ENCODE results near the gene TMEM107. TPM values are rescaled to one million over a fixed set of nuclear protein-coding genes. Genes with fewer than 3 reads are reported as not detected.

Gene TMEM107
- total and polyA plus RNA-seq, 10 of the 15 experiments (the other 5 are each of a cell fraction or from before 2014, with no cell fraction given) = 7.9 to 38.7 (median 22.9) TPM

- H4K20me1 ChIP-seq (ENCODE audit: control insufficient read depth, insufficient read depth) = no peaks in the 10 kb centered on the region; the same call in 1 of the 2 replicates
- H2AFZ ChIP-seq (ENCODE audit: control insufficient read depth, low read depth, low read length) = no peak overlapping the region
- 91% methylated on average over 13 of the region's 13 CpGs for WGBS (ENCODE audit: insufficient coverage, insufficient replicate concordance, low lambda C conversion rate, missing lambda C conversion rate)
- ATAC-seq (no peak), DNase-seq (ENCODE audit: low read depth, low spot score) (no peak), FAIRE-seq (no peak)
- H3K27me3 ChIP-seq (replicated peaks in 1 of 2; ENCODE audit: control insufficient read depth in 2 of 2, insufficient read depth in 2 of 2, low read length in 1 of 2) = no peaks in the 10 kb centered on the region
- CTCF ChIA-PET = interaction anchor here (0.9 kb wide), 1 partner anchor 99 kb away, joined by 3 read pairs; the partner anchor contains the start of gene CTC1
- RAD21 ChIA-PET (ENCODE audit: unreplicated experiment) = no interaction called here
- H3K9ac ChIP-seq (ENCODE audit: control insufficient read depth, insufficient read depth, low read length) = no peak overlapping the region
- H3K9me3 ChIP-seq (replicated peaks; ENCODE audit: control insufficient read depth, insufficient read depth, low read length) = no peaks in the 10 kb centered on the region
- SMC1A ChIA-PET (ENCODE audit: uncharacterized antibody, unreplicated experiment) = no interaction called here
- no TSS peak for BruUV-seq (replicated peaks)
- intact Hi-C loops (cut with micrococcal nuclease; ENCODE audit: unreplicated experiment) = no loop called here
- H3K4me1 ChIP-seq (ENCODE audit: control insufficient read depth, insufficient read depth, low read length) = peaks cover 15% of the 10 kb centered on the region
- H3K36me3 ChIP-seq (ENCODE audit: control insufficient read depth in 2 of 2, insufficient read depth in 2 of 2, low read length in 1 of 2) = peaks cover 9 to 26% of the 10 kb centered on the region in 2 experiments
- H3K27ac ChIP-seq (ENCODE audit: control insufficient read depth, insufficient read depth) = no peak overlapping the region
- no peak overlapping the region for H3K4me3 ChIP-seq
- in situ Hi-C loops (cut with MboI) = no loop called here
- POLR2A ChIA-PET = interaction anchor here (1.5 to 3.8 kb wide), 2 partner anchors 9 to 13 kb away, joined by 4 to 29 read pairs; no protein-coding TSS in a partner anchor
- H3K79me2 ChIP-seq (ENCODE audit: control insufficient read depth, insufficient read depth, low read length) = peaks cover 19% of the 10 kb centered on the region
- no peak overlapping the region for H3K4me2 ChIP-seq (ENCODE audit: control insufficient read depth, insufficient read depth)
- TF ChIP-seq JUNB (IDR thresholded peaks at IDR 0.05) (no peak), SUPT20H (IDR thresholded peaks at IDR 0.05; ENCODE audit: borderline replicate concordance, control insufficient read depth, low read depth, low read length) (no peak), IKZF2 (IDR thresholded peaks at IDR 0.05) (no peak), TCF7 (IDR thresholded peaks at IDR 0.05; ENCODE audit: borderline replicate concordance) (no peak), ZBTB11 (CRISPR knock-in tag; IDR thresholded peaks at IDR 0.05) (no peak), HDAC6 (IDR thresholded peaks at IDR 0.05; ENCODE audit: unreplicated experiment) (no peak), USF2 (IDR thresholded peaks at IDR 0.05; ENCODE audit: borderline replicate concordance, low read depth, low read length) (no peak), FOXK2 (IDR thresholded peaks at IDR 0.05) (no peak)
- TF ChIP-seq, protein P1, sequence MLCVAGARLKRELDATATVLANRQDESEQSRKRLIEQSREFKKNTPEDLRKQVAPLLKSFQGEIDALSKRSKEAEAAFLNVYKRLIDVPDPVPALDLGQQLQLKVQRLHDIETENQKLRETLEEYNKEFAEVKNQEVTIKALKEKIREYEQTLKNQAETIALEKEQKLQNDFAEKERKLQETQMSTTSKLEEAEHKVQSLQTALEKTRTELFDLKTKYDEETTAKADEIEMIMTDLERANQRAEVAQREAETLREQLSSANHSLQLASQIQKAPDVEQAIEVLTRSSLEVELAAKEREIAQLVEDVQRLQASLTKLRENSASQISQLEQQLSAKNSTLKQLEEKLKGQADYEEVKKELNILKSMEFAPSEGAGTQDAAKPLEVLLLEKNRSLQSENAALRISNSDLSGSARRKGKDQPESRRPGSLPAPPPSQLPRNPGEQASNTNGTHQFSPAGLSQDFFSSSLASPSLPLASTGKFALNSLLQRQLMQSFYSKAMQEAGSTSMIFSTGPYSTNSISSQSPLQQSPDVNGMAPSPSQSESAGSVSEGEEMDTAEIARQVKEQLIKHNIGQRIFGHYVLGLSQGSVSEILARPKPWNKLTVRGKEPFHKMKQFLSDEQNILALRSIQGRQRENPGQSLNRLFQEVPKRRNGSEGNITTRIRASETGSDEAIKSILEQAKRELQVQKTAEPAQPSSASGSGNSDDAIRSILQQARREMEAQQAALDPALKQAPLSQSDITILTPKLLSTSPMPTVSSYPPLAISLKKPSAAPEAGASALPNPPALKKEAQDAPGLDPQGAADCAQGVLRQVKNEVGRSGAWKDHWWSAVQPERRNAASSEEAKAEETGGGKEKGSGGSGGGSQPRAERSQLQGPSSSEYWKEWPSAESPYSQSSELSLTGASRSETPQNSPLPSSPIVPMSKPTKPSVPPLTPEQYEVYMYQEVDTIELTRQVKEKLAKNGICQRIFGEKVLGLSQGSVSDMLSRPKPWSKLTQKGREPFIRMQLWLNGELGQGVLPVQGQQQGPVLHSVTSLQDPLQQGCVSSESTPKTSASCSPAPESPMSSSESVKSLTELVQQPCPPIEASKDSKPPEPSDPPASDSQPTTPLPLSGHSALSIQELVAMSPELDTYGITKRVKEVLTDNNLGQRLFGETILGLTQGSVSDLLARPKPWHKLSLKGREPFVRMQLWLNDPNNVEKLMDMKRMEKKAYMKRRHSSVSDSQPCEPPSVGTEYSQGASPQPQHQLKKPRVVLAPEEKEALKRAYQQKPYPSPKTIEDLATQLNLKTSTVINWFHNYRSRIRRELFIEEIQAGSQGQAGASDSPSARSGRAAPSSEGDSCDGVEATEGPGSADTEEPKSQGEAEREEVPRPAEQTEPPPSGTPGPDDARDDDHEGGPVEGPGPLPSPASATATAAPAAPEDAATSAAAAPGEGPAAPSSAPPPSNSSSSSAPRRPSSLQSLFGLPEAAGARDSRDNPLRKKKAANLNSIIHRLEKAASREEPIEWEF (IDR thresholded peaks at IDR 0.05; ENCODE audit: insufficient replicate concordance, low read depth, low read length) = no peak
- TF ChIP-seq, protein P2, sequence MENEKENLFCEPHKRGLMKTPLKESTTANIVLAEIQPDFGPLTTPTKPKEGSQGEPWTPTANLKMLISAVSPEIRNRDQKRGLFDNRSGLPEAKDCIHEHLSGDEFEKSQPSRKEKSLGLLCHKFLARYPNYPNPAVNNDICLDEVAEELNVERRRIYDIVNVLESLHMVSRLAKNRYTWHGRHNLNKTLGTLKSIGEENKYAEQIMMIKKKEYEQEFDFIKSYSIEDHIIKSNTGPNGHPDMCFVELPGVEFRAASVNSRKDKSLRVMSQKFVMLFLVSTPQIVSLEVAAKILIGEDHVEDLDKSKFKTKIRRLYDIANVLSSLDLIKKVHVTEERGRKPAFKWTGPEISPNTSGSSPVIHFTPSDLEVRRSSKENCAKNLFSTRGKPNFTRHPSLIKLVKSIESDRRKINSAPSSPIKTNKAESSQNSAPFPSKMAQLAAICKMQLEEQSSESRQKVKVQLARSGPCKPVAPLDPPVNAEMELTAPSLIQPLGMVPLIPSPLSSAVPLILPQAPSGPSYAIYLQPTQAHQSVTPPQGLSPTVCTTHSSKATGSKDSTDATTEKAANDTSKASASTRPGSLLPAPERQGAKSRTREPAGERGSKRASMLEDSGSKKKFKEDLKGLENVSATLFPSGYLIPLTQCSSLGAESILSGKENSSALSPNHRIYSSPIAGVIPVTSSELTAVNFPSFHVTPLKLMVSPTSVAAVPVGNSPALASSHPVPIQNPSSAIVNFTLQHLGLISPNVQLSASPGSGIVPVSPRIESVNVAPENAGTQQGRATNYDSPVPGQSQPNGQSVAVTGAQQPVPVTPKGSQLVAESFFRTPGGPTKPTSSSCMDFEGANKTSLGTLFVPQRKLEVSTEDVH (IDR thresholded peaks at IDR 0.05; ENCODE audit: low read depth, partially characterized antibody) = no peak
Observed at GRCh38 chr17:8148560-8148959, 27.6 kb downstream of the TMEM107 start.
